Activated T-cell treated with anti-CD3 and anti-CD28 coated beads, Interleukin-2, amount 50 U/mL, for 4 hours (primary cell): ENCODE measurements around the gene MYLK2. TPM values are rescaled to one million over a fixed set of nuclear protein-coding genes. Genes with fewer than 3 reads are reported as not detected.

Source experiments
- ATAC-seq, 2 donors: fragments of 200-7000 bp; cut with Tn5 transposase; one replicate each; pipeline ENCODE4 v1.10.0; 2021
- DNase-seq: peaks from one replicate; pipeline ENCODE4 v3.0.0-alpha.2; 2020
- H3K27me3 Mint-ChIP-seq: one replicate; pipeline ENCODE4 v1.8.0; 2021; ENCODE audit warnings: low read depth, mixed read lengths
- H3K36me3 Mint-ChIP-seq: one replicate; pipeline ENCODE4 v1.8.0; 2022; ENCODE audit warnings: mixed read lengths; ENCODE audit not compliant: insufficient read depth
- H3K4me1 Mint-ChIP-seq: one replicate; pipeline ENCODE4 v1.8.0; 2021; ENCODE audit warnings: low read depth, mixed read lengths
- H3K4me3 Mint-ChIP-seq: one replicate; pipeline ENCODE4 v1.8.0; 2021; ENCODE audit warnings: mild to moderate bottlenecking, moderate library complexity, mixed read lengths
- H3K9me3 Mint-ChIP-seq: one replicate; pipeline ENCODE4 v1.8.0; 2021; ENCODE audit warnings: mixed read lengths
- total RNA-seq, 3 donors: library from RNA; stranded (reverse); gene quantifications; one replicate each; pipeline ENCODE4 v1.2.1, GENCODE V29; 2021

MYLK2 gene
- total RNA-seq, 3 donors from 2014 or later: 0.10 to 0.11 TPM; not detected in 1

- ATAC-seq: peak; percentile 97 to 98
- H3K27me3 Mint-ChIP-seq: peaks cover 16% of the 10 kb centered on the region
- H3K9me3 Mint-ChIP-seq: no peaks in the 10 kb centered on the region
- peaks cover 9% of the 10 kb centered on the region for H3K4me1 Mint-ChIP-seq
- peak; percentile 65 for DNase-seq
- peak overlapping the region; percentile 90 for H3K4me3 Mint-ChIP-seq
- no peaks in the 10 kb centered on the region for H3K36me3 Mint-ChIP-seq
Observed at GRCh38 chr20:31879143-31879987, 60.2 kb downstream of the MYLK2 start.

GRCh38 chr20:31881945-31882344 lies 62.8 kb downstream of the MYLK2 start:
- H3K9me3 Mint-ChIP-seq: no peaks in the 10 kb centered on the region
- H3K4me3 Mint-ChIP-seq: no peak overlapping the region
- peaks cover 25% of the 10 kb centered on the region for H3K27me3 Mint-ChIP-seq
- DNase-seq (no peak), ATAC-seq (no peak)
- H3K4me1 Mint-ChIP-seq: peaks cover 9% of the 10 kb centered on the region
- H3K36me3 Mint-ChIP-seq: no peaks in the 10 kb centered on the region

GRCh38 chr20:31883829-31884228 lies 64.7 kb downstream of the MYLK2 start:
- Mint-ChIP-seq H3K36me3 (no peaks in the 10 kb centered on the region), H3K9me3 (no peaks in the 10 kb centered on the region), H3K4me3 (no peak overlapping the region), H3K27me3 (peaks cover 24% of the 10 kb centered on the region), H3K4me1 (peaks cover 9% of the 10 kb centered on the region)
- DNase-seq (no peak), ATAC-seq (no peak)

Other genes starting within 250 kb of the MYLK2 start
- 1 to 10 TPM; 1.4 to 1.6 (median 1.5) TPM for gene ID1, start 214.1 kb upstream of the MYLK2 start, total RNA-seq
- gene COX4I2, start 181.4 kb upstream of the MYLK2 start, total RNA-seq: not detected
- 100 to 1,000 TPM; 237 to 274 (median 248) TPM for gene BCL2L1, start 96.5 kb upstream of the MYLK2 start, total RNA-seq
- gene TPX2, start 80.1 kb upstream of the MYLK2 start, total RNA-seq: 1 to 10 TPM; 8.0 to 9.9 (median 9.3) TPM
- not detected for gene FOXS1, start 26.2 kb downstream of the MYLK2 start, total RNA-seq
- gene DUSP15, start 51.2 kb downstream of the MYLK2 start, total RNA-seq: not detected
- gene TTLL9, start 51.3 kb downstream of the MYLK2 start, total RNA-seq: not detected
- gene PDRG1, start 132.7 kb downstream of the MYLK2 start, total RNA-seq: 10 to 100 TPM; 25.5 to 26.5 (median 26.0) TPM
- gene XKR7, start 148.8 kb downstream of the MYLK2 start, total RNA-seq: not detected
- gene CCM2L, start 191.1 kb downstream of the MYLK2 start, total RNA-seq: not detected
- gene HCK, start 232.9 kb downstream of the MYLK2 start, total RNA-seq: under 1 TPM in 2 of 3 donors, not detected in 1; 0.13 to 0.46 TPM